Stimulated activated CD8-positive, alpha-beta memory T cell treated with anti-CD3 and anti-CD28 coated beads, Interleukin-4, amount 100 ng/mL, for 1 hour (primary cell): ENCODE data around the gene DDX1.
"Not testable (repeated sequence)": the region's sequence is repeated elsewhere in the genome, so short reads cannot be mapped to it uniquely, and the experiment has no call there.

Experiments used
- DNase-seq, 2 donors: peaks; one replicate each; pipeline ENCODE4 v3.0.0-alpha.2; 2020; ENCODE audit warnings: low read depth in 2 of 2, low spot score in 1 of 2

The DDX1 gene

GRCh38 chr2:15673919-15674636, 82.4 kb downstream of the DDX1 start:
- no peak for DNase-seq

- no peak for DNase-seq
Measured at GRCh38 chr2:15674637-15675455, 83.2 kb downstream of the DDX1 start.

GRCh38 chr2:15675456-15676195, 84.0 kb downstream of the DDX1 start:
- no peak for DNase-seq

- DNase-seq = no peak
Measured at GRCh38 chr2:15677141-15677843, 85.6 kb downstream of the DDX1 start.

- DNase-seq = no peak
Measured at GRCh38 chr2:15678346-15678745, 86.7 kb downstream of the DDX1 start.

GRCh38 chr2:15678909-15679308, 87.2 kb downstream of the DDX1 start:
- DNase-seq = no peak

GRCh38 chr2:15679386-15679924, 87.8 kb downstream of the DDX1 start:
- no peak for DNase-seq

- not testable (repeated sequence) for DNase-seq
Measured at GRCh38 chr2:15680132-15680531, 88.5 kb downstream of the DDX1 start.
